Measurements from ENCODE around the gene IFNL2. TPM values are rescaled to one million over a fixed set of nuclear protein-coding genes. Genes with fewer than 3 reads are reported as not detected.

Gene IFNL2
- total and polyA plus RNA-seq, 2 of the 4 experiments (the other 2 are of a cell fraction), result not detected

DNA sequence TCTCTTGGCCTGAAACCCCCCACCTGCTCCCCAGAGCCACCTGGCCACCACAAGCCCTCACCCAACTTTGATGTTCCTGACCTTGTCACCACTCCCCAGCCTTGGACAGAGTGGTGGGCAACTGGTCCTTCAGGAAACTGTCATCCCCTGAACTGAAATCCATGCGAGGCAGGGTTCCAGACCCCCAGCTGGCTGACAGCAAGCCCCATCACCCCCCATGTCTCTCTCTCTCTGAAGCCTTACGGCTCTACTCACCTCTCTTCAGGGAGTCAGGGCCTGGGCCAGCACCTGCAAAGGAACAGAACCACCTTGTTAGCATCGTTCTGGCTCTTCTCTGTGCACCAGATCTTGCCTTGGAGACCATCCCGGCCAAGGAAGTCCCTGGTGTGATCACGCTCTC, 49.9 kb downstream of the IFNL2 start:
- no CpG with 5 or more reads among the region's 5 CpGs for WGBS, 2 experiments (ENCODE audit: extremely low coverage in 2 of 2, insufficient read length in 1 of 2)
- no peak for DNase-seq

More for the DNA sequence above, 49.9 kb downstream of the IFNL2 start:
- dilution Hi-C loops (cut with HindIII; ENCODE audit: low sequenced_read_pairs, unreplicated experiment) (no loop called here), in situ Hi-C loops (cut with MboI; ENCODE audit: low sequenced_read_pairs) (no loop called here), intact Hi-C loops (cut with micrococcal nuclease) (no loop called here)
- Histone ChIP-seq H3K79me1 (ENCODE audit: low read depth in 1 of 2, low read length in 2 of 2) (no peaks in the 10 kb centered on the region), H4K8ac (ENCODE audit: low read depth in 2 of 2, low read length in 2 of 2) (no peak overlapping the region), H2AK5ac (ENCODE audit: low read depth, low read length) (no peak overlapping the region), H3K9ac (ENCODE audit: low read depth, low read length) (no peak overlapping the region), H4K20me1 (ENCODE audit: insufficient read depth, low read length) (no peaks in the 10 kb centered on the region; the same call in 1 of the 2 replicates), H3K4me1 (ENCODE audit: control insufficient read depth, insufficient read depth, low read length) (peaks cover 2% of the 10 kb centered on the region; the same call in 1 of the 2 replicates), H2BK15ac (ENCODE audit: low read depth, low read length) (no peak overlapping the region), H3K36me3 (ENCODE audit: control insufficient read depth, insufficient read depth, low read length) (no peaks in the 10 kb centered on the region), H3K9me1 (ENCODE audit: insufficient read depth, low read length) (no peaks in the 10 kb centered on the region), H3K14ac (replicated peaks; ENCODE audit: low read depth, low read length) (no peak overlapping the region), H2BK20ac (ENCODE audit: low read depth, low read length) (no peak overlapping the region), H3K27ac (ENCODE audit: insufficient read depth, low read length) (no peak overlapping the region), H3K27me3 (ENCODE audit: control insufficient read depth, insufficient read depth, low read length) (peaks cover 28% of the 10 kb centered on the region), H3K4me3 (ENCODE audit: insufficient read depth, low read depth, low read length) (no peak overlapping the region), H2AK9ac (replicated peaks; ENCODE audit: low read depth, low read length, poor library complexity) (no peak overlapping the region), H2BK120ac (ENCODE audit: low read depth, low read length) (no peak overlapping the region), H3K4ac (ENCODE audit: low read depth, low read length) (no peak overlapping the region), H3K18ac (ENCODE audit: low read depth, low read length) (no peak overlapping the region), H3K56ac (ENCODE audit: extremely low read depth, insufficient read depth, low read length) (no peak overlapping the region), H2BK5ac (ENCODE audit: low read depth, low read length, poor library complexity, severe bottlenecking) (no peak overlapping the region), H4K5ac (ENCODE audit: low read depth, low read length) (no peak overlapping the region), H3K9me3 (ENCODE audit: control insufficient read depth, insufficient read depth, low read length) (no peaks in the 10 kb centered on the region), H3K4me2 (ENCODE audit: low read depth, low read length) (no peak overlapping the region), H4K91ac (ENCODE audit: insufficient read depth, low read depth, low read length) (no peak overlapping the region), H2AFZ (replicated peaks; ENCODE audit: low read length, poor library complexity) (peak overlapping the region; percentile 21), H3K23ac (ENCODE audit: low read depth, low read length) (no peak overlapping the region)
- TF ChIP-seq MAZ (IDR thresholded peaks at IDR 0.05; ENCODE audit: borderline replicate concordance, low read depth, low read length) (no peak), CHD1 (IDR thresholded peaks at IDR 0.05; ENCODE audit: low read depth, low read length) (no peak), NFE2L2 (IDR thresholded peaks at IDR 0.05; ENCODE audit: low read depth, low read length) (no peak), BHLHE40 (IDR thresholded peaks at IDR 0.05; ENCODE audit: low read depth, low read length) (no peak), CEBPB (IDR thresholded peaks at IDR 0.05; ENCODE audit: low read depth, low read length) (no peak), FOS (IDR thresholded peaks at IDR 0.05; ENCODE audit: low read depth, low read length) (no peak), POLR2A (IDR thresholded peaks at IDR 0.05; ENCODE audit: low read depth, low read length) (no peak), RFX5 (IDR thresholded peaks at IDR 0.05; ENCODE audit: low read depth, low read length) (no peak), SMC3 (IDR thresholded peaks at IDR 0.05; ENCODE audit: low read depth, low read length) (no peak), MAFK (IDR thresholded peaks at IDR 0.05; ENCODE audit: low read depth, low read length) (no peak), RCOR1 (IDR thresholded peaks at IDR 0.05; ENCODE audit: insufficient replicate concordance, low read length) (no peak), RAD21 (IDR thresholded peaks at IDR 0.05; ENCODE audit: low read length) (no peak), MXI1 (IDR thresholded peaks at IDR 0.05; ENCODE audit: borderline replicate concordance, low read depth, low read length) (no peak)
- TF ChIP-seq, protein P1, sequence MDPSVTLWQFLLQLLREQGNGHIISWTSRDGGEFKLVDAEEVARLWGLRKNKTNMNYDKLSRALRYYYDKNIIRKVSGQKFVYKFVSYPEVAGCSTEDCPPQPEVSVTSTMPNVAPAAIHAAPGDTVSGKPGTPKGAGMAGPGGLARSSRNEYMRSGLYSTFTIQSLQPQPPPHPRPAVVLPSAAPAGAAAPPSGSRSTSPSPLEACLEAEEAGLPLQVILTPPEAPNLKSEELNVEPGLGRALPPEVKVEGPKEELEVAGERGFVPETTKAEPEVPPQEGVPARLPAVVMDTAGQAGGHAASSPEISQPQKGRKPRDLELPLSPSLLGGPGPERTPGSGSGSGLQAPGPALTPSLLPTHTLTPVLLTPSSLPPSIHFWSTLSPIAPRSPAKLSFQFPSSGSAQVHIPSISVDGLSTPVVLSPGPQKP (IDR thresholded peaks at IDR 0.05; ENCODE audit: borderline replicate concordance, low read depth, low read length), result no peak
- TF ChIP-seq, protein P2, sequence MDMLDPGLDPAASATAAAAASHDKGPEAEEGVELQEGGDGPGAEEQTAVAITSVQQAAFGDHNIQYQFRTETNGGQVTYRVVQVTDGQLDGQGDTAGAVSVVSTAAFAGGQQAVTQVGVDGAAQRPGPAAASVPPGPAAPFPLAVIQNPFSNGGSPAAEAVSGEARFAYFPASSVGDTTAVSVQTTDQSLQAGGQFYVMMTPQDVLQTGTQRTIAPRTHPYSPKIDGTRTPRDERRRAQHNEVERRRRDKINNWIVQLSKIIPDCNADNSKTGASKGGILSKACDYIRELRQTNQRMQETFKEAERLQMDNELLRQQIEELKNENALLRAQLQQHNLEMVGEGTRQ (IDR thresholded peaks at IDR 0.05; ENCODE audit: low read depth, low read length), result no peak
- TF ChIP-seq, protein P3, sequence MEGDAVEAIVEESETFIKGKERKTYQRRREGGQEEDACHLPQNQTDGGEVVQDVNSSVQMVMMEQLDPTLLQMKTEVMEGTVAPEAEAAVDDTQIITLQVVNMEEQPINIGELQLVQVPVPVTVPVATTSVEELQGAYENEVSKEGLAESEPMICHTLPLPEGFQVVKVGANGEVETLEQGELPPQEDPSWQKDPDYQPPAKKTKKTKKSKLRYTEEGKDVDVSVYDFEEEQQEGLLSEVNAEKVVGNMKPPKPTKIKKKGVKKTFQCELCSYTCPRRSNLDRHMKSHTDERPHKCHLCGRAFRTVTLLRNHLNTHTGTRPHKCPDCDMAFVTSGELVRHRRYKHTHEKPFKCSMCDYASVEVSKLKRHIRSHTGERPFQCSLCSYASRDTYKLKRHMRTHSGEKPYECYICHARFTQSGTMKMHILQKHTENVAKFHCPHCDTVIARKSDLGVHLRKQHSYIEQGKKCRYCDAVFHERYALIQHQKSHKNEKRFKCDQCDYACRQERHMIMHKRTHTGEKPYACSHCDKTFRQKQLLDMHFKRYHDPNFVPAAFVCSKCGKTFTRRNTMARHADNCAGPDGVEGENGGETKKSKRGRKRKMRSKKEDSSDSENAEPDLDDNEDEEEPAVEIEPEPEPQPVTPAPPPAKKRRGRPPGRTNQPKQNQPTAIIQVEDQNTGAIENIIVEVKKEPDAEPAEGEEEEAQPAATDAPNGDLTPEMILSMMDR (conservative IDR thresholded peaks at IDR 0.05; ENCODE audit: low read depth, low read length), result no peak
- ChIA-PET CTCF (no interaction called here), POLR2A (ENCODE audit: unreplicated experiment) (no interaction called here)
- no TSS peak for BruUV-seq (replicated peaks)
- ATAC-seq (ENCODE audit: low read depth), result no peak
